B cell (primary cell): ENCODE results near the gene GBA3. TPM values are rescaled to one million over a fixed set of nuclear protein-coding genes. Genes with fewer than 3 reads are reported as not detected.

ENCODE experiments used
- ATAC-seq: fragments of 200-7000 bp; cut with Tn5 transposase; one replicate; pipeline ENCODE4 v1.10.0; 2021; ENCODE audit warnings: low read depth, mild to moderate bottlenecking, moderate number of reproducible peaks, moderate library complexity
- CTCF ChIA-PET: fragments of 350-600 bp; sonication (Branson Sonifier 250); formaldehyde crosslinking; loops from one replicate; lab custom pipeline; 2021; ENCODE audit warnings: antibody characterized with exemption, inconsistent platforms; lab: Charles Lee
- POLR2A ChIA-PET: fragments of 350-600 bp; sonication (Branson Sonifier 250); formaldehyde crosslinking; loops from one replicate; lab custom pipeline; 2021; ENCODE audit warnings: antibody characterized with exemption; lab: Charles Lee
- DNase-seq: peaks from one replicate; pipeline ENCODE4 v3.0.0; 2013
- H2AFZ ChIP-seq: 2 replicates; pipeline ENCODE4 v1.6.1; 2012; ENCODE audit warnings: mild to moderate bottlenecking, low read depth, low read length; ENCODE audit not compliant: insufficient read depth, poor library complexity, severe bottlenecking
- H3K27ac ChIP-seq, 2 donors: 1 replicate in 1 of 2; 2 replicates in 1 of 2; pipeline ENCODE4 v1.5.1; 2012 to 2013; ENCODE audit warnings: low read length in 2 of 2, mild to moderate bottlenecking in 2 of 2, moderate library complexity in 1 of 2
- H3K27me3 ChIP-seq, 4 experiments: fragments of 200-600 bp in 1 of 4; sonication (generic) in 1 of 4; replicated peaks in 1 of 4; 1 replicate in 2 of 4; 2 replicates in 2 of 4; pipeline versions ENCODE4 v1.6.1 to v1.7.0; 2013 to 2016; ENCODE audit warnings: low read length in 3 of 4, mild to moderate bottlenecking in 2 of 4, mixed read lengths in 1 of 4, moderate library complexity in 1 of 4; ENCODE audit not compliant: insufficient read depth in 4 of 4, control insufficient read depth in 3 of 4; ENCODE audit errors: control extremely low read depth in 1 of 4
- H3K36me3 ChIP-seq, 2 experiments: replicated peaks in 1 of 2; 1 replicate in 1 of 2; 2 replicates in 1 of 2; pipeline versions ENCODE4 v1.6.1 to v1.7.1; 2013; ENCODE audit warnings: low read length in 1 of 2; ENCODE audit not compliant: insufficient read depth in 2 of 2, control insufficient read depth in 1 of 2; ENCODE audit errors: control extremely low read depth in 1 of 2, extremely low read depth in 1 of 2
- H3K4me1 ChIP-seq, 2 donors: fragments of 200-600 bp in 1 of 2; sonication (generic) in 1 of 2; 1 replicate in 1 of 2; 2 replicates in 1 of 2; pipeline versions ENCODE4 v1.5.1 to v1.6.1; 2013 to 2017; ENCODE audit warnings: low read length in 2 of 2; ENCODE audit not compliant: control insufficient read depth in 2 of 2, insufficient read depth in 2 of 2
- H3K4me2 ChIP-seq: replicated peaks from 2 replicates; pipeline ENCODE3; 2012; ENCODE audit warnings: mild to moderate bottlenecking, low read depth, low read length; ENCODE audit not compliant: poor library complexity, severe bottlenecking
- H3K4me3 ChIP-seq, 5 experiments: fragments of 200-600 bp in 1 of 5; sonication (generic) in 1 of 5; 1 replicate in 3 of 5; 2 replicates in 2 of 5; pipeline versions ENCODE4 v1.5.1 to v1.7.0; 2011 to 2016; ENCODE audit warnings: low read length in 4 of 5, mild to moderate bottlenecking in 4 of 5, low read depth in 2 of 5, control low read depth in 1 of 5, moderate library complexity in 1 of 5; ENCODE audit not compliant: insufficient read depth in 1 of 5; ENCODE audit errors: control extremely low read depth in 1 of 5, extremely low read depth in 1 of 5
- H3K79me2 ChIP-seq: fragments of 200-600 bp; sonication (generic); one replicate; pipeline ENCODE4 v1.6.0; 2016; ENCODE audit warnings: low read length; ENCODE audit not compliant: control insufficient read depth, insufficient read depth
- H3K9ac ChIP-seq: fragments of 200-600 bp; sonication (generic); 2 replicates; pipeline ENCODE4 v1.6.1; 2017; ENCODE audit warnings: mild to moderate bottlenecking, low read length, moderate library complexity
- H3K9me3 ChIP-seq, 3 donors: one replicate each; pipeline versions ENCODE4 v1.6.1 to v1.7.1; 2013; ENCODE audit warnings: low read length in 2 of 3; ENCODE audit not compliant: control insufficient read depth in 2 of 3, insufficient read depth in 1 of 3; ENCODE audit errors: control extremely low read depth in 1 of 3
- H4K20me1 ChIP-seq: 2 replicates; pipeline ENCODE4 v1.6.0; 2012; ENCODE audit warnings: mild to moderate bottlenecking, low read length; ENCODE audit not compliant: insufficient read depth, control insufficient read depth, poor library complexity, severe bottlenecking
- H3K27ac Mint-ChIP-seq: one replicate; pipeline ENCODE4 v1.8.0; 2021; ENCODE audit warnings: mixed read lengths
- H3K27me3 Mint-ChIP-seq: one replicate; pipeline ENCODE4 v1.8.0; 2021; ENCODE audit warnings: mixed read lengths
- H3K4me1 Mint-ChIP-seq: one replicate; pipeline ENCODE4 v1.8.0; 2021; ENCODE audit warnings: mixed read lengths
- H3K4me3 Mint-ChIP-seq: one replicate; pipeline ENCODE4 v1.8.0; 2021; ENCODE audit warnings: mixed read lengths
- H3K9me3 Mint-ChIP-seq: one replicate; pipeline ENCODE4 v1.8.0; 2022; ENCODE audit warnings: mixed read lengths; ENCODE audit not compliant: insufficient read depth
- CTCF ChIP-seq: fragments of 200-600 bp; IDR thresholded peaks from one replicate; pipeline ENCODE4 v1.8.0; 2022; ENCODE audit warnings: antibody characterized with exemption, mild to moderate bottlenecking
- EZH2 ChIP-seq: IDR thresholded peaks from 2 replicates; pipeline ENCODE4 v1.6.1; 2012; ENCODE audit warnings: borderline replicate concordance, low read depth, mild to moderate bottlenecking, moderate library complexity, low read length; ENCODE audit not compliant: insufficient read depth, poor library complexity, severe bottlenecking
- WGBS: methylation state at CpG from one replicate; pipeline ENCODE4 v1.1.5; 2013; ENCODE audit warnings: missing lambda C conversion rate; ENCODE audit not compliant: insufficient coverage; 5-methylcytosine and 5-hydroxymethylcytosine counted together
- intact Hi-C: fragments of 100-400 bp; cut with micrococcal nuclease; formaldehyde crosslinking; loops from one replicate; pipeline ENCODE4 v1.10.0; 2022
- polyA plus RNA-seq: library from polyadenylated mRNA; depleted of rRNA; stranded (reverse); fragments of >200 nt; gene quantifications from 2 replicates; pipeline ENCODE4 v1.2.3, GENCODE V29; 2012
- total RNA-seq, 2 donors: library from RNA; stranded (reverse); fragments of 120-200 nt in 1 of 2; gene quantifications; 1 replicate in 1 of 2; 2 replicates in 1 of 2; pipeline versions ENCODE4 v1.2.3 to v1.2.4, GENCODE V29; 2013 to 2022

GBA3 gene
- total and polyA plus RNA-seq, 2 donors (not counting 1 experiment from before 2014, with no cell fraction given) = not detected

DNA sequence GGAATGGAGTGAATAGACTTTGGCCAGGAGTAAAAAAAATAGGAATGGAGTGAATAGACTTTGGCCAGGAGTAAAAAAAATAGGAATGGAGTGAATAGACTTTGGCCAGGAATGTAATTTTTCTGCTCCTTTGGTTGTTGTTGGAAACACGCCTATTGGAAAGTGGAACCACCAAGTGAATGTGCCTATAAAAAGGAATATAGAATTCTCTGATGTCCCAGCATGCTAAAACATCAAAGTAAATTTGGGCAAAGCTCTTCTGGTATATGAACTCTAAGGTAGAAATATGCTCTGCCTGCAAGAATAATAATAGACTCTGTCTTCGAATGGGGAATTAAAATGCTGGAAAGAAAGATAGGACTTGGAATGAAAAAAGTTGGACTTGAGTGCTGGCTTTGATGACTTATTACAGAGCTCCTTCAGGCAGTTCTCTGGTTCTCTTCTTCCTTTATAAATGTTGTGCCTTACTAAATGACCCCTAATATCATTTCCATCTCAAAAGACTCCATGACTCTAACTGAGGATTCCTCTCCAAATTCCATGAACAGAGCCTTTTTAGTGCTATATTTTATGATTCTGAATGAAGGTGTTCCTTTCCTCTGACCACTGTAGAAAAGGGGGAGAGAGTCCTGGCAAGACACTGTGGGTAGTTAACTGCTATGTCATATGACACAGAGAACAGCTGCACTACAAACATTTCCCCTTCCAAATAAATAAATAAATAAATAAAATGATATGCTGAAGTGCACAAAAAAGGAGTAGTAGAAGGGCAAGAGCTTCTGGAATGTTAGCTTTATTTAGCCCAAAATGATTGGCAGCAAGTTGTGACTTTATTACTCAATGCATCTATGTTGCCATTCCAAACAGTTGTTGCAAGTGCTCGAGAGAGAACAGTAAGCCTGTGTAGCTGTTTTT, 13.5 kb upstream of the GBA3 start:
- Mint-ChIP-seq H3K27me3 (no peaks in the 10 kb centered on the region), H3K9me3 (no peaks in the 10 kb centered on the region), H3K27ac (no peak overlapping the region), H3K4me3 (no peak overlapping the region), H3K4me1 (peaks cover 7% of the 10 kb centered on the region)
- Histone ChIP-seq H3K36me3 (no peaks in the 10 kb centered on the region), H2AFZ (no peak overlapping the region), H3K27me3 (no peaks in the 10 kb centered on the region), H3K27ac (no peak overlapping the region), H4K20me1 (no peaks in the 10 kb centered on the region), H3K9ac (no peak overlapping the region), H3K4me3 (no peak overlapping the region), H3K4me2 (no peak overlapping the region), H3K4me1 (peaks cover 0 to 15% of the 10 kb centered on the region in 2 donors), H3K79me2 (no peaks in the 10 kb centered on the region), H3K9me3 (no peaks in the 10 kb centered on the region)
- intact Hi-C loops = no loop called here
- DNase-seq = no peak
- no peak for ATAC-seq
- ChIA-PET POLR2A (no interaction called here), CTCF (no interaction called here)
- TF ChIP-seq CTCF (no peak), EZH2 (no peak)
- WGBS = 83% methylated on average over 2 of the region's 3 CpGs

DNA sequence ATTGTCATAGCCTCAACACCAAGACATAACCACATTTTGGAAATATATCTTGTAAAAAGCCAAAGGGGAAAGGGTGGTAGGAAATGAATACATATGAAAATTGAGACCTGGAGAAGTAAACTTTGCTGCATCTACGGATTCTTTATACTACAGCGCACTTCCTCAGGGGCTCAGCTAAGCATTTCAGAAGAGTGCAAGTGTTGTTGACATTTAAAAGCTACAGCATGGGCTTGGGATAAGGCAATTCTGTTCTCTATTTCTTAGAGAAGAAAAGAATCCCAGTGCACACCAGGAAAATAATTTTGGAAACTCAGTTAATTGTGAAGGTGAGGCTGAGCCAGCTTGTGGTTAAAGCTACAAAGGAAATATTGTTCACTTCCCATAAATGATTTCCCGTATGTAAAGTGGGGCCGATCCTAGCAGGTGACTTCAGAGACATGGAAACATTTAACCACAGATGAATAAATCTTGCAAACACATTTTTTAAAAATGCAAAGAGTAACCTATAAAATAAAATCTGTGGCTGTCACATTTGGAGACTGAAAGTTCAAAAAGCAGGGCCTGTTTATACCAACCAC, 12.6 kb upstream of the GBA3 start:
- CTCF ChIA-PET = no interaction called here

More for the DNA sequence above, 12.6 kb upstream of the GBA3 start:
- WGBS = no CpG with 5 or more reads among the region's 4 CpGs
- Histone ChIP-seq H3K27me3 (no peaks in the 10 kb centered on the region), H3K4me1 (peaks cover 0 to 15% of the 10 kb centered on the region in 2 donors), H3K9me3 (no peaks in the 10 kb centered on the region), H3K36me3 (no peaks in the 10 kb centered on the region), H3K4me2 (no peak overlapping the region), H4K20me1 (no peaks in the 10 kb centered on the region), H3K4me3 (no peak overlapping the region), H2AFZ (no peak overlapping the region), H3K79me2 (no peaks in the 10 kb centered on the region), H3K9ac (no peak overlapping the region), H3K27ac (no peak overlapping the region)
- Mint-ChIP-seq H3K9me3 (no peaks in the 10 kb centered on the region), H3K27ac (no peak overlapping the region), H3K4me3 (no peak overlapping the region), H3K4me1 (peaks cover 7% of the 10 kb centered on the region), H3K27me3 (no peaks in the 10 kb centered on the region)
- intact Hi-C loops = no loop called here
- DNase-seq (no peak), ATAC-seq (no peak)
- no peak for TF ChIP-seq EZH2
- TF ChIP-seq CTCF = no peak
- POLR2A ChIA-PET = no interaction called here
